Large intestine (tissue), 3 donors: Measurements from ENCODE around the gene MOB3B. TPM values are rescaled to one million over a fixed set of nuclear protein-coding genes. Genes with fewer than 3 reads are reported as not detected.

Experiments
- DNase-seq, 2 donors: peaks; one replicate each; pipeline versions ENCODE4 v3.0.0 to v3.0.0-alpha.2; 2013
- H3K27ac ChIP-seq: one replicate; pipeline ENCODE4 v1.5.1; 2013; ENCODE audit warnings: low read length
- H3K27me3 ChIP-seq: 2 replicates; pipeline ENCODE4 v1.6.1; 2013; ENCODE audit warnings: low read length; ENCODE audit not compliant: control insufficient read depth, insufficient read depth
- H3K36me3 ChIP-seq: 2 replicates; pipeline ENCODE4 v1.6.1; 2013; ENCODE audit warnings: low read length; ENCODE audit not compliant: control insufficient read depth, insufficient read depth
- H3K4me1 ChIP-seq: one replicate; pipeline ENCODE4 v1.6.1; 2013; ENCODE audit warnings: low read length; ENCODE audit not compliant: control insufficient read depth, insufficient read depth
- H3K4me3 ChIP-seq: one replicate; pipeline ENCODE4 v1.5.1; 2013; ENCODE audit warnings: low read length
- H3K9me3 ChIP-seq: one replicate; pipeline ENCODE4 v1.6.1; 2013; ENCODE audit warnings: mild to moderate bottlenecking, low read depth, low read length, moderate library complexity; ENCODE audit not compliant: control insufficient read depth
- WGBS: methylation state at CpG from one replicate; pipeline ENCODE4 v1.1.5; 2013; ENCODE audit warnings: low lambda C conversion rate; ENCODE audit not compliant: insufficient coverage; 5-methylcytosine and 5-hydroxymethylcytosine counted together
- polyA plus RNA-seq: library from polyadenylated mRNA; unstranded; fragments of 120-200 nt; gene quantifications from one replicate; pipeline ENCODE4 v1.2.1, GENCODE V29; 2013

MOB3B gene
- polyA plus RNA-seq, 1 donor = 34.7 TPM

GRCh38 chr9:27394154-27394825 is 135.3 kb downstream of the MOB3B start:
- Histone ChIP-seq H3K27ac (peak overlapping the region; percentile 63), H3K9me3 (no peaks in the 10 kb centered on the region), H3K27me3 (no peaks in the 10 kb centered on the region), H3K36me3 (no peaks in the 10 kb centered on the region), H3K4me1 (peaks cover 28% of the 10 kb centered on the region), H3K4me3 (no peak overlapping the region)
- WGBS = no CpG with 5 or more reads among the region's 4 CpGs
- DNase-seq = peak in 1 of 2 donors; percentile 78

DNA sequence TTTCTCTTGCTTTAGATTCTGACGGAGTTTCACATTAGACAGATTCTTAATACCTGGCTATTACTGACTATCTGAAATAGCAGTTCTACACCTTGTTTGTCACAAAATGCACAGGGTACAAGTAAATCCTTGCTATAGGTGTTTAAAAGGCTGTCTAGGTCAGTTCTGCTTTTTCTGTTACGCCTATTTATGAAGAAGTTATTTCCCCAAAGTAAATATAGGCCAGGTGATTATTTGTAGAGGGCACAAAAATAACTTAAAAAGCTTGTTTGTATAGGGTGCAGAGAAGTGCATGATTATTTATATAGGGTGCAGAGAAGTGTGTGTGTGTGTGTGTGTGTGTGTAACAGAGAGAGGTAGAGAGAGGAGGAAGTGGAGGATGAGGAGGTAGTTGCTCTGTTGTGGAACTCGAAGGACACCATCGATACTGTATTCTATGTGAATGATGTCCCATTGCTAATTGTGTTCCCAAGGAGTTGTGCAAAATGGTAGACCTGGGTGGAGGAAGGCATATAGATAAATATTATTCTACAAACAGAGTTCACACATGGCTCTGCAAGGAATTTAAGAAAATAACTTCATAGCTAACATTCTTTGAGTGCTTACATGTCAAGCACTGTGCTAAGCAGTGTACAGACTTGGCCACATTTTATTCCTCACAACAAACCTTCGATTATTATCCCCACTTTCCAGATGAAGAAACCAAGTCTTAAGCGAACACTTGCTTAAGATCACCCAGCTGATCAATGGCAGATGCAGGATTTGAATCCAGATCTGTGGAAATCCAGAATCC is 136.4 kb downstream of the MOB3B start:
- peak overlapping the region; percentile 63 for H3K27ac ChIP-seq
- H3K9me3 ChIP-seq = no peaks in the 10 kb centered on the region
- no peak overlapping the region for H3K4me3 ChIP-seq
- H3K36me3 ChIP-seq = no peaks in the 10 kb centered on the region
- peaks cover 35% of the 10 kb centered on the region for H3K4me1 ChIP-seq
- no peaks in the 10 kb centered on the region for H3K27me3 ChIP-seq
- WGBS = 60% methylated on average over 1 of the region's 6 CpGs
- DNase-seq = no peak

DNA sequence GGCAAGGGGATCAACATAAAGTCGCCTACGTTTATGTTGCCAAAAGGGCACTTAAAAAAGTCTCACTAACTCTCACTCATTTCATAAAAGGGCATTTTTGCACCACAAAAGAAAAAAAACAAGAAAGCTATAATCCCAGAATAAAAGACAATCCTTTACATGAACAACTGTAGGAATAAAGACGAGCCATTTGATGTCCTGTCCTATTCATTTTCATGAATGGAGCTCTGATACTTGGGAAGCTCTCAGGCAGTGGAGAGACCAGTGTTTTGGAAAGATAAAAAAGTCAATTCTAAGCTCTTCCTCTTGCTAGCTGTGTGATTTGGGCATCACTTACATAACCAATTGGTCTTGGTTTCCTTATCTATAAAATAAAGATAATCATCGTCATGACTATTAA is 137.2 kb downstream of the MOB3B start:
- H3K4me3 ChIP-seq = no peak overlapping the region
- peak overlapping the region; percentile 63 for H3K27ac ChIP-seq
- no peaks in the 10 kb centered on the region for H3K36me3 ChIP-seq
- no peak for DNase-seq
- no peaks in the 10 kb centered on the region for H3K9me3 ChIP-seq
- H3K4me1 ChIP-seq = peaks cover 43% of the 10 kb centered on the region
- H3K27me3 ChIP-seq = no peaks in the 10 kb centered on the region
- WGBS = 100% methylated on average over 2 of the region's 4 CpGs

GRCh38 chr9:27391040-27391895 is 138.3 kb downstream of the MOB3B start:
- WGBS = 83% methylated on average over 1 of the region's 9 CpGs
- H3K9me3 ChIP-seq = no peaks in the 10 kb centered on the region
- no peak overlapping the region for H3K4me3 ChIP-seq
- H3K27ac ChIP-seq = no peak overlapping the region
- H3K36me3 ChIP-seq = no peaks in the 10 kb centered on the region
- DNase-seq = no peak
- H3K4me1 ChIP-seq = peaks cover 55% of the 10 kb centered on the region
- H3K27me3 ChIP-seq = no peaks in the 10 kb centered on the region

DNA sequence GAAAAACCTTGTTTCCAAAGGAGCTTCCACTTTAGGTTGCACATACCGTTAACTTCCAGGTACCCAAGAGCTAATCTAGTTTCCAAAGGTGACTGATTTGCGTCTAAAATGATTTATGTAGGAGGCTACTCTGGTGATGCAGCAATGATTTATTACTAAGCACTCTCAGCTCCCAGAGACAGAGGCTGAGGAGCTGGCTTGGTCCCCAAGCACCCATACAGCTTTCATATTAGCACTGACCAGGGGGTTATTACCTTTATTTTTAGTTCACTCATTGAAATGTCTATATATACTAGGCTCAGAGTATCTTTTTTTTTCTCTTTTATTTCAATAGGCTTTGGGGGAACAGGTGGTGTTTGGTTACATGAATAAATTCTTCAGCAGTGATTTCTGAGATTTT is 141.5 kb downstream of the MOB3B start:
- no CpG with 5 or more reads among the region's 2 CpGs for WGBS

GRCh38 chr9:27387722-27388121 is 141.9 kb downstream of the MOB3B start:
- Histone ChIP-seq H3K9me3 (no peaks in the 10 kb centered on the region), H3K4me3 (no peak overlapping the region), H3K4me1 (peaks cover 63% of the 10 kb centered on the region), H3K36me3 (no peaks in the 10 kb centered on the region), H3K27ac (peak overlapping the region; percentile 97), H3K27me3 (no peaks in the 10 kb centered on the region)
- peak in 1 of 2 donors; percentile 2 for DNase-seq
- WGBS = no CpG with 5 or more reads among the region's 3 CpGs

More for the DNA sequence above, 141.5 kb downstream of the MOB3B start:
- Histone ChIP-seq H3K27ac (peak overlapping the region; percentile 97), H3K27me3 (no peaks in the 10 kb centered on the region), H3K4me3 (no peak overlapping the region), H3K36me3 (no peaks in the 10 kb centered on the region), H3K9me3 (no peaks in the 10 kb centered on the region), H3K4me1 (peaks cover 63% of the 10 kb centered on the region)
- peak in 1 of 2 donors; percentile 11 for DNase-seq

- no peaks in the 10 kb centered on the region for H3K27me3 ChIP-seq
- no peaks in the 10 kb centered on the region for H3K9me3 ChIP-seq
- no peaks in the 10 kb centered on the region for H3K36me3 ChIP-seq
- peak; percentile 76 to 89 for DNase-seq
- peak overlapping the region; percentile 97 for H3K27ac ChIP-seq
- WGBS = 14% methylated on average over 1 of the region's 4 CpGs
- H3K4me3 ChIP-seq = no peak overlapping the region
- H3K4me1 ChIP-seq = peaks cover 73% of the 10 kb centered on the region
Measured at GRCh38 chr9:27386571-27387091, 143.0 kb downstream of the MOB3B start.

DNA sequence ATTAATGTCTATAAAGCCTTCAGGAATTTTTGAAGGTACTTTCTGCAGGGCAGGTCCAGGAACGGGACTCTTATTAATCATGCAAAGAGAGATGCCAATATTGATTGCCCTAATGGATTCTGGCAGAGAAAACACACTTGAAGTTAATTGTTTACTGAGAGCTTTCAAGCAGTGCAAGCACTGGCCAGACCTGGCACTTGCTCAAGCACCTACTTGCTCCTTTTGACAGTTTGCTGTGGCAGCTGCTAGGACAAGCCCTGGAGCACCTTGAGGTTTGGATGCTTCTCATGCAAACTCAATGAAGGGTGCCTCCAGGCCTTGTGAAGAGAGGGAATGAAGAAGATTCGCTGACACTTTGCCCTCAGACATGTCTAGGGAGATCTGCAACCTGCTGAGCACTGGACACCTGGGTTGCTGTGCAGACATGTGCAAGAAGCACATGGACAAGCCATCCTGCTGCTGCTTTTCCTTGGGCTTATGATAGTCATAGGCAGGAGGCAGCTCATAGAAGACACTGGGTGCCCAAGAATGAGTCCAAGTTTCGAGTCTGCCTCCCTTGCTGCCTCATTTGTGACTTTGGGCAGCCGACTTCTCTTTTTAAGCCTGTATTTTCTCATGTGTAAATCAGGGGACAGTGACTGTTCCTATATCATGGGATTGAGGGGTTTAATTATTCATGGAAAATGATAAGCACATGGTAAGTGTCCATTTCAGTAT is 143.8 kb downstream of the MOB3B start:
- WGBS = no CpG with 5 or more reads among the region's 4 CpGs
- H3K9me3 ChIP-seq = no peaks in the 10 kb centered on the region
- peaks cover 82% of the 10 kb centered on the region for H3K4me1 ChIP-seq
- peak overlapping the region; percentile 97 for H3K27ac ChIP-seq
- no peaks in the 10 kb centered on the region for H3K27me3 ChIP-seq
- H3K36me3 ChIP-seq = no peaks in the 10 kb centered on the region
- no peak overlapping the region for H3K4me3 ChIP-seq
- DNase-seq = peak in 1 of 2 donors; percentile 35

GRCh38 chr9:27384262-27385014 is 145.2 kb downstream of the MOB3B start:
- DNase-seq = peak in 1 of 2 donors; percentile 3
- Histone ChIP-seq H3K36me3 (no peaks in the 10 kb centered on the region), H3K4me3 (no peak overlapping the region), H3K4me1 (peaks cover 91% of the 10 kb centered on the region), H3K27ac (peak overlapping the region; percentile 97), H3K27me3 (no peaks in the 10 kb centered on the region), H3K9me3 (no peaks in the 10 kb centered on the region)
- no CpG with 5 or more reads among the region's 5 CpGs for WGBS
